NCI-H187 treated with DMSO at 0.1 percent for 48 hours (cell line): ENCODE results near the gene PTEN.

ENCODE experiments used
- DNase-seq: peaks from one replicate; lab custom pipeline; 2025; lab: John Stamatoyannopoulos, UW

The PTEN gene

GRCh38 chr10:87921931-87922688, 58.7 kb downstream of the PTEN start:
- no peak for DNase-seq

- no peak for DNase-seq
Observed at GRCh38 chr10:87923233-87923632, 59.8 kb downstream of the PTEN start.

- DNase-seq: peak; percentile 80
Observed at GRCh38 chr10:87925570-87925969, 62.1 kb downstream of the PTEN start.

GRCh38 chr10:87927091-87927490, 63.7 kb downstream of the PTEN start:
- DNase-seq: no peak

GRCh38 chr10:87928996-87929395, 65.6 kb downstream of the PTEN start:
- no peak for DNase-seq

- no peak for DNase-seq
Observed at GRCh38 chr10:87930141-87930540, 66.7 kb downstream of the PTEN start.

- no peak for DNase-seq
Observed at GRCh38 chr10:87930934-87931835, 67.8 kb downstream of the PTEN start.

- DNase-seq: no peak
Observed at GRCh38 chr10:87931836-87932230, 68.4 kb downstream of the PTEN start.

- DNase-seq: no peak
Observed at GRCh38 chr10:87935290-87936141, 72.1 kb downstream of the PTEN start.

- DNase-seq: no peak
Observed at GRCh38 chr10:87940210-87940609, 76.8 kb downstream of the PTEN start.

GRCh38 chr10:87942884-87943527, 79.6 kb downstream of the PTEN start:
- DNase-seq: no peak

GRCh38 chr10:87945984-87946383, 82.6 kb downstream of the PTEN start:
- DNase-seq: no peak

- DNase-seq: no peak
Observed at GRCh38 chr10:87952612-87953011, 89.2 kb downstream of the PTEN start.

GRCh38 chr10:87956055-87956454, 92.6 kb downstream of the PTEN start:
- no peak for DNase-seq

GRCh38 chr10:87957702-87958101, 94.3 kb downstream of the PTEN start:
- no peak for DNase-seq

GRCh38 chr10:87960230-87960629, 96.8 kb downstream of the PTEN start:
- DNase-seq: no peak

- DNase-seq: no peak
Observed at GRCh38 chr10:87961314-87961713, 97.9 kb downstream of the PTEN start.

GRCh38 chr10:87966459-87966858, 103.0 kb downstream of the PTEN start:
- no peak for DNase-seq

- no peak for DNase-seq
Observed at GRCh38 chr10:87973635-87974034, 110.2 kb downstream of the PTEN start.

- DNase-seq: no peak
Observed at GRCh38 chr10:87974130-87974529, 110.7 kb downstream of the PTEN start.

- DNase-seq: no peak
Observed at GRCh38 chr10:87974769-87975168, 111.3 kb downstream of the PTEN start.
